ENCODE data around the gene NRP1.

DNA sequence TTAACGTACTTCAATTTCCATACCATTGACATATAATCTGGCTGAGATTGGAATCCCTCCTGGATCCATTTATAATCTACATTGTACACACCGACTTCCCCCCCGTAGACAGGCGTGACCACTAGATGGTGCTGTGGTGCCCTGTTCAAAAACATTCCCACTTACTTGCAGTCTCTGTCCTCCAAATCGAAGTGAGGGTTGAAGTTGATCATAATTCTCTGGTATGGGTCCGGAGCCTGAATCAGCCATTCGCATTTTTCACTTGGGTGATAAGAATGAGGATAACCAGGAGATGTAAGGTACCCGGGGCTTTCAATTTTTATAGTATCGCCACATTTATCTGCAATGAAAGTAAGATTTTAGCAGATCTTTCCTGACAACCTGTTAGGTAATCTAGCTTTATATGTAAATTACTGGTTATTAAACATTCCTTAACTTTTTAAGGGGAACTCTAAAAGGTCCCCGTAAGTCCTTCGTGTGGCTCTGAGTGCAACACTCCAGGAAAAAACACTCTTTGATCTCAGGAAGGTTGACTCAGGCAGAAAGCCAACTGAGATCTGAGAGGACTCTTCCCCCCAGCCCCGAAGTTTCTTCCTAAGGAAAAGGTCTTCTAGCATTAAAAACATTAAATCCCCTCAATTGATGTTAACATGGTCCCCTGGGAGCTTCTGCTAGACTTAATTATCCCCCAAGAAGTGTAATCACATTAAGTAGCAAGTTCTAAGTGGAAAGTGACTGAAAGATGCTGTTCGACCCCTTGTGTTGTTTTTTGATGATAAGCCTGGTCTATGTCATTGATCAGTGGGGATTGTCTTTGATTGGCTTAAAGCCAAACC is 3.7 kb downstream of the NRP1 start:
- TF ChIP-seq, protein P1, sequence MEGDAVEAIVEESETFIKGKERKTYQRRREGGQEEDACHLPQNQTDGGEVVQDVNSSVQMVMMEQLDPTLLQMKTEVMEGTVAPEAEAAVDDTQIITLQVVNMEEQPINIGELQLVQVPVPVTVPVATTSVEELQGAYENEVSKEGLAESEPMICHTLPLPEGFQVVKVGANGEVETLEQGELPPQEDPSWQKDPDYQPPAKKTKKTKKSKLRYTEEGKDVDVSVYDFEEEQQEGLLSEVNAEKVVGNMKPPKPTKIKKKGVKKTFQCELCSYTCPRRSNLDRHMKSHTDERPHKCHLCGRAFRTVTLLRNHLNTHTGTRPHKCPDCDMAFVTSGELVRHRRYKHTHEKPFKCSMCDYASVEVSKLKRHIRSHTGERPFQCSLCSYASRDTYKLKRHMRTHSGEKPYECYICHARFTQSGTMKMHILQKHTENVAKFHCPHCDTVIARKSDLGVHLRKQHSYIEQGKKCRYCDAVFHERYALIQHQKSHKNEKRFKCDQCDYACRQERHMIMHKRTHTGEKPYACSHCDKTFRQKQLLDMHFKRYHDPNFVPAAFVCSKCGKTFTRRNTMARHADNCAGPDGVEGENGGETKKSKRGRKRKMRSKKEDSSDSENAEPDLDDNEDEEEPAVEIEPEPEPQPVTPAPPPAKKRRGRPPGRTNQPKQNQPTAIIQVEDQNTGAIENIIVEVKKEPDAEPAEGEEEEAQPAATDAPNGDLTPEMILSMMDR (IDR thresholded peaks at IDR 0.05; ENCODE audit: low read depth, low read length, missing input control): peak; percentile 94
- TF ChIP-seq YY1 (IDR thresholded peaks at IDR 0.05) (peak; percentile 38), TAF1 (conservative IDR thresholded peaks at IDR 0.05) (no peak), JUND (IDR thresholded peaks at IDR 0.05) (no peak), RAD21 (IDR thresholded peaks at IDR 0.05) (peak; percentile 97)
